GM19395 (cell line): ENCODE data around the gene LAMA2.

ENCODE experiments used
- ATAC-seq: cut with Tn5 transposase; IDR thresholded peaks from one replicate; pipeline ENCODE4 v1.9.1; 2021; ENCODE audit warnings: mild to moderate bottlenecking, moderate library complexity; ENCODE audit not compliant: unreplicated experiment

LAMA2 gene

GRCh38 chr6:129500958-129501739, 618.2 kb downstream of the LAMA2 start:
- no peak for ATAC-seq

DNA sequence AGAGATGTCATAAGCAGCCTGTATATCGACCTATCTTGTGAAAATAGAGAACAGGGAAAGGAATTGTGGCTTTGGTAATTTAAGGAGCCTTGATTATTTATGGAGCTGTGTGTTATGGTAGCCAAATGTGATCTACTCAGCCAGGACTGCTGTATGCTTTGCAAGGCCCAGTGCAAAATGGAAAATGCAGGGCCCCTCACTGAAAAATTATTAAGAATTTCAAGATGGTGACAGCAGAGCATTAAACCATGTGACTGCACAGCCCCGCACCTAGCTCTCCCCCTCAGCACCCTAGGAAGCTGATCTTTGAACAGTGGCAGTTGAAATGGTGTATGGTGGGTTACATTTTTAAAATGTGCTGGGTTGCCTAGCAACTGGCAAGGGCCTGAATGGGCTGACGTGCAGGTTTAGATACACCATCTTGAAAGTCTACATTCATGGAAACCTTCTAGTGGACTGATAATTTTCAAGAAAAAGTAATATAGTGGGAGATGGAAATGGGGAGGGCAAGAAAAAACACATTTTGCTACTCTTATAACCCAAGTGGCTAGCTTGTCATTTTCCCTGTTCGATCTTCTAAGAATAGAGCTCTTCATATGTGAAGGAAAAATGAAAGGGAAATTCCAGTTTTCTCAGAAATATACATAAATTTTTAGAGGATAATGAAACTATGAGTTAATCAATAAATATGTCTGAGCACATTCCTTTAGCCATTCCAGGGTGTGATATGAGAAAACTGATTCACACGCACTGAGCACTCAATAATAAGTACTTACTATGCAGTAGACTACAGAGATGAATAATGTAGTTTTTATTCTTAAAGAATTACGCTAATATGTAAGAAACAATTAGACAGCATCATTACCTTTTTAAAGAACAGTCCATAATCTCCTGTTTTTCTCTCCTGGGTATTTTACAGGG, 619.1 kb downstream of the LAMA2 start:
- no peak for ATAC-seq

DNA sequence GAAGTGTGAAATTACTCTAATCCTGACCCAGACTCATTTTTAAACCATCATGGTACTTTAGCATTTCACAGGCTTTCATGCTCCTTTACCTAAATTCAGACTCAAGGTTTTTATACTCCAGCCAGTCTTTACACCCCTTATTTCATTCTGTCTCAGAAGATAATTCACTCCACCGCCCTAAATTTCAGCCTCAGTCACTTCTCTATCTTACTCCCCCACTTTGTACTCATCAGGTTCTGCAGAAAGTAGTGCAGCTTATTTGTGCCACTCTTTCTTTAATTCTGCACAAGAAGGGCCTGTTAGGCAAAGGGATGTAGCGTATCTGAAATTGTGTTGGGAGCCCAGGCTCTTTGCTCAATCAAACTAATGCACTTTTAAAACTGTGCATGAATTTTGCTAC, 621.5 kb downstream of the LAMA2 start:
- ATAC-seq, result no peak

- no peak for ATAC-seq
Observed at GRCh38 chr6:129507059-129507807, 624.3 kb downstream of the LAMA2 start.

DNA sequence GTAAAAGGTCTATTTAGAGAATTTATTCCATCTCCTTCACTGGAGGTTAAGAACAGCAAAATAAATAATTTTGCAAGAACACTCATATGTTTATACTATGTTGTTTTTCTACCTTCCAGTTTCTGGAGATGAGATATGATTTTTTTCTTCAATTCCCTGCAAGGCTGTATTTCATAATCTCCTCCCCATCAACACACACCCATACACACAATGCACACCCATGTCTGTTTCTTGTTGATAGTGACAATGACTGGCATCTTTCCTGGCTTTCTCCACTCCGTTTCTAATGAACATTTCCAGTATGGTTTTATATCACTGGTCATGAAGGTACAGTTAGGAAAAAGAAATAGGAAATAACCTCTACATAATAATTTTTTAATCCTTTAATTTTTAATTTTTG, 624.9 kb downstream of the LAMA2 start:
- no peak for ATAC-seq

GRCh38 chr6:129508477-129509145, 625.7 kb downstream of the LAMA2 start:
- no peak for ATAC-seq

DNA sequence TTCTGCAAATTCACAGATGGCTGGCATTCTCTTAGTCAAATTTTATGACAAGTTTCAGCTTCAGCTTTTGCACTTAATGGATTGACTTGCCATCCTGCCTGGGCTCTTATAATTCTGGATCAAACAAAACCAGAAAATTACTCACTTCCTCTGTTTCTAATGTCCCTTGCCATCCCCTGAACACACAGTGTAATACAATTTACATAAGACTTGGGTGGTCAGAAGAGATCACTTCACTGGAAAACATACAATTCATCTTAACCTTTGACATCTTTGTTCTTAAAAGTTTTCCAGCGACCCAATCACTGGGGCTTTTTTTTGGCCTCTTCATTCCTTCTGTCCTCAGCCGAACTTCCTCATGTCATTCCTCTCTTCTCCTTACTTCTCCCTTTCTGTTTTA, 628.0 kb downstream of the LAMA2 start:
- ATAC-seq, result no peak

DNA sequence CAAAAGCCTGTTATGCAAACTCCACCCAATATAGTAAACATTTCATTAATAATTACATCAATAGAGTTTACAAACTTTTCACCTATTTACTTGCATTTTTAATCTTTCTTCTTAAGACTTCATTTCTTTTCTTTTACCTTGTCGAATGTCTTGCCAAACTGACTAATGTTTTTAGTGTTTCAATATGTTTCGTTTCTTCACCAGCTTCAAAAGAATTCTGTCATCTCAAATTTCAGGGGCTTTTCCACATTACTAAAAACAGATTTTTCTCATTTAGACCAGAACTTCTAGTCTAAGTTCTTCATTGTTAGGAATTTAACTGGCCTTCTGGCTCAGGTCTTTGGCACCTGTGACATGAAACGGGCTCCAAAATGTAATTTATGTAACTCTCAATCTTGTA, 630.5 kb downstream of the LAMA2 start:
- ATAC-seq, result no peak

DNA sequence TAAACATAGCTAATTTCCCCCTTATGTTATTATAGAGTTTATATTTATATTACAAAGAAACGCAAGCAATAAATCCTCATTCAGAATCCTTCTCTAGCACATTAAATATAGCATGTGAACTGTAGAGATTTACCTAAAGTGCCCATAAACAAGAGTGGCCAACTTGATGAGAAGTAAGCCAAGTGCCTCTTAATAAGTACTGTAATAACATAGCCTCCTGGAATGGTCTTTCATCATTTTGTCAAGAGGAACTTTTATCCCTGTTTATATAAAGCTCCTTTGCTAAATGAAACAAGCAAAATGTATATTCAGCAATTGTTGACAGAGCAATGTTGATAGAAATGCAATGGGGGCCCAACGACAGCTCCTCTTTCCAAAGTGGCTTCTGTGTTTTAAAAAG, 632.1 kb downstream of the LAMA2 start:
- no peak for ATAC-seq

DNA sequence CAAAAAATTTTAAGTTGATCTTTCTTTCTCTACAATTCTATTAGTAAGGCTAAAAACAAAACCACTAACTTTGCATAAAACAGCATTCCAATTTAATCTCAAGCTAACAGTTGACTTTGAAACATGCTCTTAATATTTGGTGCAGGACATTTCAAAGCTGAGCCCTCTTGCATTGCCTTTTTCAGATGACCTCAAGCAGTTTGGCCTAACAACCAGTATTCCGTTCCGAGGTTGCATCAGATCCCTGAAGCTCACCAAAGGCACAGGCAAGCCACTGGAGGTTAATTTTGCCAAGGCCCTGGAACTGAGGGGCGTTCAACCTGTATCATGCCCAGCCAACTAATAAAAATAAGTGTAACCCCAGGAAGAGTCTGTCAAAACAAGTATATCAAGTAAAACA, 633.1 kb downstream of the LAMA2 start:
- no peak for ATAC-seq

- no peak for ATAC-seq
Observed at GRCh38 chr6:129516787-129517186, 633.8 kb downstream of the LAMA2 start.

- ATAC-seq, result no peak
Observed at GRCh38 chr6:129517288-129517687, 634.4 kb downstream of the LAMA2 start.

GRCh38 chr6:129519750-129520149, 636.8 kb downstream of the LAMA2 start:
- ATAC-seq, result no peak

- ATAC-seq, result no peak
Observed at GRCh38 chr6:129521946-129522345, 639.0 kb downstream of the LAMA2 start.

DNA sequence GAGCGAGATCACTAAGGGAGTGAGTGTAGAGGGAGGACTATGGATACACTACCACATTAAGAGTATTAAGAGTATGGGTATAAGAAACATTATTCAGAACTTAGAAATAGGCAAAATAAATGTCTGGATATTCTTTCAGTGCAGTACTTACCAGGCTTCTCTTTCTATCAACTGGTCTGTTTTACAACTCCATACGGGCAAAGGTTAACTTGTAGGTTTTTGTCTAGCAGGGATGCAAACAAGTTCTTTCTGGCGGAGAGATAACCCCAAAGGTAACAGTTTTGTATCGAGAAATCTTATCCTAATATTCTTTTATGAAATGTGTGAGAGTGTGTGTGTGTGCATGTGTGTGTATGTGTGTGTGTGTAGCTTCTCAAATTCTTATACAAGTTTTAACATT, 640.9 kb downstream of the LAMA2 start:
- no peak for ATAC-seq

DNA sequence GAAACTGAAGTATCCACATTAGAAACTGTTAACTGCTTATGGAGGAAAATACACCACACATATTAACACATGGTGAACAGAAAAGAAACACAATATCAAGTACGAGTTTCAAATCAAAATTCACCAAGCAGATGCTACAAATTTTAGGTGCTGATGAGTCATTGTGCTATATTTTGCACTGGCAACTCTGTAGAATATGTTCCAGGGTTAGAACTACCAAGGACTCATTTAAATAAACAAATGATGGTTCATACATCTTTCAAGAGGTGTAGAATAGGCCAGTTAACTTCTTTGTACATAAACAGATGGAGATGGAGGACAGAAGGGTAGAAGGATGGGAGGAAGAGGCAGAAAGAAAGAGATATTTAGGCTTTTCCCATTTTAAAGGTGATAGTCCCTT, 642.1 kb downstream of the LAMA2 start:
- ATAC-seq, result no peak

- no peak for ATAC-seq
Observed at GRCh38 chr6:129534926-129535325, 652.0 kb downstream of the LAMA2 start.

DNA sequence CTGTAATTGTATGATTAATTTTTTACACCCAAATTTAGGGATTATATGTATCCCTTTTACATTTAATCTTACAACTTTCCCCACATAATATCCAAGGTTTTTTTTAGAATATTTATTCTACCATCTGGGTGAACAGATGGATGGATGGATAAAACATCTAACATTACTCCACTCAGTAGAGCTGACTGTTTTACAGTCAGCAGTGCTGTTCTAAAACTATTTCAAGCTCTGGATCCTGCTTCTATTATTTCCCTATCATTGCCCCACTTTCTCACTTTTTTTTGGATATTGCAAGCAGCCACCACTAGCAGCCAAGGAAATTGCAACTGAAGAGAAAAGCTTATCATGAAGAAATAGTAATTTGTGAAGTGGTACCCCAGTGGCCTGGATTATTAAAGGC, 653.3 kb downstream of the LAMA2 start:
- ATAC-seq, result no peak

DNA sequence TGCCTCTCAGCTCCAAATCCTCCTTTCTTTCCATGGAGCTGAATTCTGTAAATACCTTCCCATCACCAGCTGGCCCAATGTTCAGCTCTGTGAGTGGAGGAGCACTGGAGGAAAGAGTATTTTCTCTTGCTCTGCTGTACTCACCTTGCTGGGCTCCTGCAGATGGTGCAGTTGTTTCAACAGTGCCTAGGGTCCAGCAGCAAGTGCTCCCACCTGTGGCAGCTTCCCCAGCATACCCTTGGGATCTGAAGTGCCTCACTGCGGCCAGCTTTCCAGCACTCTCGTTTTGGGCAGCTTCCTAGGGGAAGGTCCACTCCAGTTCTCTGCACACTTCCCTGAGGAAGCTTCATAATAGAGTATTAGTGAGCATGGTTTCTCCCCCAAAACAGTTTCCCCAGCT, 656.1 kb downstream of the LAMA2 start:
- no peak for ATAC-seq

DNA sequence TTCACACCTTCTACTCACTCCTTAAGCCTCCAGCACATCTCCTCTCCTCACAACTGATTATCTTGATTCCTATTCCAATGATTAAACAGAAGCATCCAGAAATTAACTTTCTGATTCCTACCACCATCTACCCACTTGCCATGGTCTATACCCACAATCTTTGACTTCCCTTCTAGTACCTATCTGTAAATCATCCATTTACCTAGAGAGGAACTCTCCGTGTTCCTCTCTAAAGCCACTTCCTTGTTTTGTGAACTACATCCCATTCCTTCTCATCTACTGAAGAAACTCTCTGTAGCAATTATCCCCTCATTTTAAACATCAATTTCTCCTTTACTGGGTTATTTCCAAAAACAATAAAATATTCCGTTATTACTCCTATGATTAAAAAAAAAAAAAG, 659.8 kb downstream of the LAMA2 start:
- ATAC-seq, result no peak

DNA sequence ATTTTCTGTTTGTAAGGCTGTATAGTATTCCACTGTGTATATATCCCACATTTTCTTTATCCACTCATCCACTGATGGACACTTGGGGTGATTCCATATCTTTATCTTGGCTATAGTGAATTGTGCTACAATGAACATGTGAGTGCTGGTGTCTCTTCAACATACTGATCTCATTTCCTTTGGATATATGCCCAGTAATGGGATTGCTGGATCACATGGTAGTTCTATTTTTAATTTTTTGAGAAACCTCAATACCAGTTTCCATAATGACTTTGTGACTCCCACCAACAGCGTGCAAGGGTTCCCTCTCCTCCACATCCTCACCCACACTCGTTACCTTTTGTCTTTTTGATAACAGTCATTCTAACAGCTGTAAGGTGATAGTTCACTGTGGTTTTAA, 661.0 kb downstream of the LAMA2 start:
- ATAC-seq, result no peak
